Measurements from ENCODE around the gene SASH1.
"Not testable (repeated sequence)": the region's sequence is repeated elsewhere in the genome, so short reads cannot be mapped to it uniquely, and the experiment has no call there.

SASH1 gene

GRCh38 chr6:148389086-148389485 lies 46.4 kb downstream of the SASH1 start:
- Histone ChIP-seq H2AK5ac (ENCODE audit: low read depth, low read length) (no peak overlapping the region), H2BK5ac (ENCODE audit: low read length) (no peak overlapping the region), H3K9ac (ENCODE audit: low read depth, low read length, poor library complexity) (no peak overlapping the region), H2BK120ac (ENCODE audit: low read depth, low read length) (no peak overlapping the region), H3K4me1 (ENCODE audit: control insufficient read depth in 2 of 2, insufficient read depth in 1 of 2, low read depth in 1 of 2, low read length in 2 of 2) (peaks cover 0 to 4% of the 10 kb centered on the region in 2 donors), H3K14ac (ENCODE audit: low read length) (no peak overlapping the region), H3K79me1 (ENCODE audit: low read depth, low read length) (no peaks in the 10 kb centered on the region), H3K27ac (replicated peaks; ENCODE audit: low read length) (no peak overlapping the region), H3K9me3 (replicated peaks in 1 of 2; ENCODE audit: control insufficient read depth in 2 of 2, insufficient read depth in 1 of 2, low read depth in 1 of 2, low read length in 2 of 2) (no peaks in the 10 kb centered on the region), H4K91ac (ENCODE audit: low read depth, low read length, poor library complexity) (no peak overlapping the region), H2BK15ac (ENCODE audit: low read length) (no peak overlapping the region), H3K18ac (ENCODE audit: low read length) (no peak overlapping the region), H3K4me2 (ENCODE audit: insufficient read depth, low read length, poor library complexity, severe bottlenecking) (no peak overlapping the region), H4K8ac (ENCODE audit: low read depth, low read length) (no peak overlapping the region), H3K4ac (ENCODE audit: low read length) (no peak overlapping the region), H3K4me3 (ENCODE audit: low read length in 2 of 2) (no peak overlapping the region), H3K36me3 (replicated peaks in 1 of 2; ENCODE audit: control insufficient read depth in 2 of 2, insufficient read depth in 2 of 2, low read length in 2 of 2) (peaks cover 0 to 11% of the 10 kb centered on the region in 2 donors), H3K27me3 (ENCODE audit: control insufficient read depth in 3 of 3, insufficient read depth in 3 of 3, low read depth in 1 of 3, low read length in 3 of 3) (no peaks in the 10 kb centered on the region), H2BK12ac (ENCODE audit: low read length) (no peak overlapping the region), H3K23ac (ENCODE audit: low read depth, low read length, poor library complexity) (no peak overlapping the region), H2AFZ (ENCODE audit: low read length) (no peak overlapping the region)
- no CpG with 5 or more reads among the region's 9 CpGs for WGBS, 2 donors (ENCODE audit: extremely low coverage in 2 of 2, insufficient read length in 2 of 2, insufficient replicate concordance in 1 of 2)
- DNase-seq (ENCODE audit: low spot score): no peak

GRCh38 chr6:148389917-148390316 lies 47.3 kb downstream of the SASH1 start:
- Histone ChIP-seq H4K8ac (ENCODE audit: low read depth, low read length) (peak overlapping the region; percentile 54), H3K14ac (ENCODE audit: low read length) (no peak overlapping the region), H3K27ac (replicated peaks; ENCODE audit: low read length) (no peak overlapping the region), H3K4ac (ENCODE audit: low read length) (no peak overlapping the region), H3K36me3 (replicated peaks in 1 of 2; ENCODE audit: control insufficient read depth in 2 of 2, insufficient read depth in 2 of 2, low read length in 2 of 2) (peaks cover 0 to 11% of the 10 kb centered on the region in 2 donors), H2AFZ (ENCODE audit: low read length) (no peak overlapping the region), H3K18ac (ENCODE audit: low read length) (peak overlapping the region; percentile 21), H3K9ac (ENCODE audit: low read depth, low read length, poor library complexity) (peak overlapping the region; percentile 35), H2BK15ac (ENCODE audit: low read length) (no peak overlapping the region), H3K23ac (ENCODE audit: low read depth, low read length, poor library complexity) (no peak overlapping the region), H3K79me1 (ENCODE audit: low read depth, low read length) (no peaks in the 10 kb centered on the region), H3K4me2 (ENCODE audit: insufficient read depth, low read length, poor library complexity, severe bottlenecking) (no peak overlapping the region), H2AK5ac (ENCODE audit: low read depth, low read length) (no peak overlapping the region), H3K4me3 (ENCODE audit: low read length in 2 of 2) (no peak overlapping the region), H2BK120ac (ENCODE audit: low read depth, low read length) (no peak overlapping the region), H3K4me1 (ENCODE audit: control insufficient read depth in 2 of 2, insufficient read depth in 1 of 2, low read depth in 1 of 2, low read length in 2 of 2) (peaks cover 0 to 4% of the 10 kb centered on the region in 2 donors), H3K27me3 (ENCODE audit: control insufficient read depth in 3 of 3, insufficient read depth in 3 of 3, low read depth in 1 of 3, low read length in 3 of 3) (no peaks in the 10 kb centered on the region), H2BK12ac (ENCODE audit: low read length) (no peak overlapping the region), H3K9me3 (replicated peaks in 1 of 2; ENCODE audit: control insufficient read depth in 2 of 2, insufficient read depth in 1 of 2, low read depth in 1 of 2, low read length in 2 of 2) (no peaks in the 10 kb centered on the region), H4K91ac (ENCODE audit: low read depth, low read length, poor library complexity) (no peak overlapping the region), H2BK5ac (ENCODE audit: low read length) (no peak overlapping the region)
- no peak for DNase-seq (ENCODE audit: low spot score)
- no CpG with 5 or more reads among the region's 12 CpGs for WGBS, 2 donors (ENCODE audit: extremely low coverage in 2 of 2, insufficient read length in 2 of 2, insufficient replicate concordance in 1 of 2)

DNA sequence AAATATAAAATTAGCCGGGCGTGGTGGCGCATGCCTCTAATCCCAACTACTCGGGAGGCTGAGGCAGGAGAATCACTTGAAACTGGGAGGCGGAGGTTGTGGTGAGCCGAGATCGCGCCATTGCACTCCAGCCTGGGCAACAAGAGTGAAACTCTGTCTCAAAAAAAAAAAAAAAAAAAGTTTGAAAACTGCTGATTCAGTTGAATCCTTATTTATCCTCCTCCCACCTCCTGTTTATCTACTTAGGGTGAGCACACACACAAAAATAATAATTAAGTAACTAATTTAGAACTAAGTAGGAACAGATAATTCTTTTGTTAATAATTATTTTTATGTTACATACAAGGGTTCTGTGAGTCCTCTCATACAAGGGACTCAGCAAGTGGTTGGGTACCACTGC lies 49.5 kb downstream of the SASH1 start:
- H2BK15ac ChIP-seq (ENCODE audit: low read length); H3K4me3 ChIP-seq (ENCODE audit: low read length in 2 of 2); H4K8ac ChIP-seq (ENCODE audit: low read depth, low read length); H4K91ac ChIP-seq (ENCODE audit: low read depth, low read length, poor library complexity); H3K9ac ChIP-seq (ENCODE audit: low read depth, low read length, poor library complexity); H3K18ac ChIP-seq (ENCODE audit: low read length); H2BK120ac ChIP-seq (ENCODE audit: low read depth, low read length); H2BK5ac ChIP-seq (ENCODE audit: low read length); H2AFZ ChIP-seq (ENCODE audit: low read length); H3K14ac ChIP-seq (ENCODE audit: low read length); H3K79me1 ChIP-seq (ENCODE audit: low read depth, low read length); H3K4me2 ChIP-seq (ENCODE audit: insufficient read depth, low read length, poor library complexity, severe bottlenecking); H3K23ac ChIP-seq (ENCODE audit: low read depth, low read length, poor library complexity); H3K4ac ChIP-seq (ENCODE audit: low read length); DNase-seq (ENCODE audit: low spot score); H3K27me3 ChIP-seq (ENCODE audit: control insufficient read depth in 3 of 3, insufficient read depth in 3 of 3, low read depth in 1 of 3, low read length in 3 of 3); H3K4me1 ChIP-seq (ENCODE audit: control insufficient read depth in 2 of 2, insufficient read depth in 1 of 2, low read depth in 1 of 2, low read length in 2 of 2); H2BK12ac ChIP-seq (ENCODE audit: low read length); H3K9me3 ChIP-seq (replicated peaks in 1 of 2; ENCODE audit: control insufficient read depth in 2 of 2, insufficient read depth in 1 of 2, low read depth in 1 of 2, low read length in 2 of 2); H2AK5ac ChIP-seq (ENCODE audit: low read depth, low read length); H3K27ac ChIP-seq (replicated peaks; ENCODE audit: low read length): not testable (repeated sequence)
- H3K36me3 ChIP-seq (replicated peaks in 1 of 2; ENCODE audit: control insufficient read depth in 2 of 2, insufficient read depth in 2 of 2, low read length in 2 of 2): peaks cover 0 to 13% of the 10 kb centered on the region in 2 donors
- WGBS, 2 donors (ENCODE audit: extremely low coverage in 2 of 2, insufficient read length in 2 of 2, insufficient replicate concordance in 1 of 2): no CpG with 5 or more reads among the region's 8 CpGs

DNA sequence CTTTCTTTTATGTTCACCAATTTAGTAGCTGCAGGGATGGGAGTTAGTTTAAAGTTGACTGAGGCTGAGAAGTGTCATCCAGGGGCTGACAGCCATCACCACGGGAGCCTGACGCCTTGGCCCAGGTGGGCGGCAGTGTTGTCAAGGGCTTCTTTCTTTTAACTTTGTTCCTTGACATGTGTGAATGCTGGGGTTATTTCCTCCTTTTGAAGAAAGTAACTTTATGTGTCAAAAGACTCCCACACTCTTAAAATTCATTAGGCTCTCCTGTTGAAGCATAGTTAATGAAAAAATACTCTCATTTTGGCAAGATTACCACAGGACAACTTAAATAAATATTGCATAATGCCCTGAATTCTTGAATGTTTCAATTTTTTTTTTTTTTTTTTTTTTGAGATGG lies 50.0 kb downstream of the SASH1 start:
- H3K23ac ChIP-seq (ENCODE audit: low read depth, low read length, poor library complexity): no peak overlapping the region
- H3K4me3 ChIP-seq (ENCODE audit: low read length in 2 of 2): no peak overlapping the region
- H3K14ac ChIP-seq (ENCODE audit: low read length): no peak overlapping the region
- H3K9me3 ChIP-seq (replicated peaks in 1 of 2; ENCODE audit: control insufficient read depth in 2 of 2, insufficient read depth in 1 of 2, low read depth in 1 of 2, low read length in 2 of 2): no peaks in the 10 kb centered on the region
- no peak overlapping the region for H2AK5ac ChIP-seq (ENCODE audit: low read depth, low read length)
- H2BK12ac ChIP-seq (ENCODE audit: low read length): no peak overlapping the region
- H3K27me3 ChIP-seq (ENCODE audit: control insufficient read depth in 3 of 3, insufficient read depth in 3 of 3, low read depth in 1 of 3, low read length in 3 of 3): no peaks in the 10 kb centered on the region
- H3K4me2 ChIP-seq (ENCODE audit: insufficient read depth, low read length, poor library complexity, severe bottlenecking): no peak overlapping the region
- H2BK5ac ChIP-seq (ENCODE audit: low read length): no peak overlapping the region
- H2BK120ac ChIP-seq (ENCODE audit: low read depth, low read length): no peak overlapping the region
- H4K8ac ChIP-seq (ENCODE audit: low read depth, low read length): no peak overlapping the region
- H3K9ac ChIP-seq (ENCODE audit: low read depth, low read length, poor library complexity): no peak overlapping the region
- no peak overlapping the region for H3K27ac ChIP-seq (replicated peaks; ENCODE audit: low read length)
- no peak overlapping the region for H4K91ac ChIP-seq (ENCODE audit: low read depth, low read length, poor library complexity)
- no CpG with 5 or more reads among the region's 3 CpGs for WGBS, 2 donors (ENCODE audit: extremely low coverage in 2 of 2, insufficient read length in 2 of 2, insufficient replicate concordance in 1 of 2)
- H3K36me3 ChIP-seq (replicated peaks in 1 of 2; ENCODE audit: control insufficient read depth in 2 of 2, insufficient read depth in 2 of 2, low read length in 2 of 2): peaks cover 0 to 13% of the 10 kb centered on the region in 2 donors
- H3K79me1 ChIP-seq (ENCODE audit: low read depth, low read length): no peaks in the 10 kb centered on the region
- no peak overlapping the region for H3K4ac ChIP-seq (ENCODE audit: low read length)
- no peak overlapping the region for H2BK15ac ChIP-seq (ENCODE audit: low read length)
- no peak for DNase-seq (ENCODE audit: low spot score)
- H2AFZ ChIP-seq (ENCODE audit: low read length): no peak overlapping the region
- peaks cover under 1 to 2% of the 10 kb centered on the region in 2 donors for H3K4me1 ChIP-seq (ENCODE audit: control insufficient read depth in 2 of 2, insufficient read depth in 1 of 2, low read depth in 1 of 2, low read length in 2 of 2)
- no peak overlapping the region for H3K18ac ChIP-seq (ENCODE audit: low read length)
